Heart left ventricle (tissue), 16 donors: Measurements from ENCODE around the gene DDX51. TPM values are rescaled to one million over a fixed set of nuclear protein-coding genes. Genes with fewer than 3 reads are reported as not detected.
A peak's percentile ranks its signal among the peaks of the same experiment; 100 is the strongest.

ENCODE experiments used
- ATAC-seq, 4 donors: fragments of 200-7000 bp; cut with Tn5 transposase; one replicate each; pipeline ENCODE4 v1.9.1; 2020 to 2022; ENCODE audit warnings: moderate library complexity in 4 of 4, mild to moderate bottlenecking in 3 of 4, moderate number of reproducible peaks in 1 of 4
- DNase-seq, 5 donors: peaks; one replicate each; pipeline ENCODE4 v3.0.0-alpha.2; 2020
- H3K27ac ChIP-seq, 12 donors: fragments of 200-600 bp; sonication (generic) in 4 of 12; one replicate each; pipeline versions ENCODE4 v1.5.0 to v1.8.0; 2016 to 2022; ENCODE audit warnings: mild to moderate bottlenecking in 2 of 12
- H3K27me3 ChIP-seq, 9 donors: fragments of 200-600 bp; sonication (generic) in 2 of 9; one replicate each; pipeline versions ENCODE4 v1.5.1 to v1.8.0; 2016 to 2022; ENCODE audit warnings: mild to moderate bottlenecking in 3 of 9
- H3K36me3 ChIP-seq, 9 donors: fragments of 200-600 bp; sonication (generic) in 2 of 9; one replicate each; pipeline versions ENCODE4 v1.5.0 to v1.8.0; 2018 to 2022; ENCODE audit warnings: mild to moderate bottlenecking in 2 of 9
- H3K4me1 ChIP-seq, 12 donors: fragments of 200-600 bp; sonication (generic) in 4 of 12; one replicate each; pipeline versions ENCODE4 v1.5.0 to v1.8.0; 2016 to 2022; ENCODE audit warnings: mild to moderate bottlenecking in 3 of 12
- H3K4me3 ChIP-seq, 12 donors: fragments of 200-600 bp; sonication (generic) in 4 of 12; one replicate each; pipeline versions ENCODE4 v1.5.0 to v1.8.0; 2017 to 2022; ENCODE audit warnings: mild to moderate bottlenecking in 9 of 12, moderate library complexity in 4 of 12
- H3K9me3 ChIP-seq, 12 donors: fragments of 200-600 bp; sonication (generic) in 4 of 12; one replicate each; pipeline versions ENCODE4 v1.5.0 to v1.8.0; 2016 to 2022; ENCODE audit warnings: mild to moderate bottlenecking in 1 of 12
- POLR2A ChIP-seq, 2 donors: fragments of 450-650 bp; IDR thresholded peaks; one replicate each; pipeline ENCODE4 v1.6.1; 2017; ENCODE audit warnings: antibody characterized with exemption in 2 of 2, mild to moderate bottlenecking in 2 of 2, moderate library complexity in 2 of 2
- WGBS, 4 donors: extraction: QIAGEN DNeasy Blood & Tissue Kit in 2 of 4; methylation state at CpG; one replicate each; pipeline versions ENCODE4 v1.1.5 to v1.1.7; 2013 to 2018; 5-methylcytosine and 5-hydroxymethylcytosine counted together
- intact Hi-C, 10 donors: fragments of 100-400 bp; cut with DNase I; formaldehyde crosslinking; loops; one replicate each; pipeline versions ENCODE4 v1.11.1 to v1.14.2; 2022
- polyA plus RNA-seq, 2 donors: library from polyadenylated mRNA; stranded (reverse); fragments of 200-250 nt; gene quantifications; one replicate each; pipeline ENCODE4 v1.2.3, GENCODE V29; 2013
- total RNA-seq, 9 donors: library from RNA; depleted of rRNA in 2 of 9; stranded (reverse); fragments of >200 nt in 2 of 9; fragmentation: NEBNext Ultra II Directional in 3 of 9; extraction: Animal tissue kit (Norgen Biotek cat#: 25700) in 3 of 9; gene quantifications; one replicate each; pipeline versions ENCODE4 v1.1.0 to v1.2.4, GENCODE V29; 2016 to 2023
- TF ChIP-seq, protein P1 (sequence below), 12 donors: fragments of 200-600 bp; sonication (generic) in 4 of 12; IDR thresholded peaks; one replicate each; pipeline versions ENCODE4 v1.5.0 to v1.8.0; 2018 to 2022; ENCODE audit warnings: antibody characterized with exemption in 12 of 12, mild to moderate bottlenecking in 5 of 12
- donor health status: ischemic (EF 13 %, LVEDD 7.1; RV severe dilation, severe dysfunction).
- donor health status: healthy with polysubstance abuse.
- donor health status: DM: no; HTN: yes; CAD: no.
- donor health status: DM: no; HTN: no; CAD: no.
- donor health status: ischemic (EF 25% LVEDD 6.9; RV normal size, moderate dysfunction).
- donor health status: ischemic (EF 25% LVEDD 5.7; RV mildly dilated, moderate dysfunction).
- donor health status: healthy.
- donor health status: DM: yes; HTN: yes; CAD: no.
- donor health status: ischemic (EF 35%, LVEDD 5.7; RV mildly dilated, moderate dysfunction).
- donor health status: nonischemic (EF 11% LVEDD 7.7; RV severe dilation, severe dysfunction).
- donor health status: DM: yes; HTN: yes; CAD: no.
- donor health status: PGD.
- donor health status: ischemic (EF 29% LVEDD 5.4; RV normal size, mild dysfunction).
- donor health status: nonischemic (EF 23%, LVEDD 6.1; RV moderate dilation, normal function).

The DDX51 gene
- total and polyA plus RNA-seq, 11 donors = 4.1 to 14.7 (median 8.6) TPM

DNA sequence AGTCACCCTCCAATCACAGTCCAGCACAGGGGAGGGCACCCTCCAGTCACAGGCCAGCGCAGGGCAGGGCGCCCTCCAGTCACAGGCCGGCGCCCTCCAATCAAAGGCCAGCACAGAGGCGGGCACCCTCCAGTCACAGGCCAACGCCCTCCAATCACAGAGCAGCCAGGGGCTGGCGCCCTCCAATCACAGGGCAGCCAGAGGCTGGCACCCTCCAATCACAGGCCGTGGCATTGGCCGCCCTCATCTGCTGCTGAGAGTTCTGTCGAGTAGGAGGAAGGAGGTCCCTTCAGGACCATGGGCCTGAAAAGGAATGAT, 26.6 kb downstream of the DDX51 start:
- TF ChIP-seq, protein P1, sequence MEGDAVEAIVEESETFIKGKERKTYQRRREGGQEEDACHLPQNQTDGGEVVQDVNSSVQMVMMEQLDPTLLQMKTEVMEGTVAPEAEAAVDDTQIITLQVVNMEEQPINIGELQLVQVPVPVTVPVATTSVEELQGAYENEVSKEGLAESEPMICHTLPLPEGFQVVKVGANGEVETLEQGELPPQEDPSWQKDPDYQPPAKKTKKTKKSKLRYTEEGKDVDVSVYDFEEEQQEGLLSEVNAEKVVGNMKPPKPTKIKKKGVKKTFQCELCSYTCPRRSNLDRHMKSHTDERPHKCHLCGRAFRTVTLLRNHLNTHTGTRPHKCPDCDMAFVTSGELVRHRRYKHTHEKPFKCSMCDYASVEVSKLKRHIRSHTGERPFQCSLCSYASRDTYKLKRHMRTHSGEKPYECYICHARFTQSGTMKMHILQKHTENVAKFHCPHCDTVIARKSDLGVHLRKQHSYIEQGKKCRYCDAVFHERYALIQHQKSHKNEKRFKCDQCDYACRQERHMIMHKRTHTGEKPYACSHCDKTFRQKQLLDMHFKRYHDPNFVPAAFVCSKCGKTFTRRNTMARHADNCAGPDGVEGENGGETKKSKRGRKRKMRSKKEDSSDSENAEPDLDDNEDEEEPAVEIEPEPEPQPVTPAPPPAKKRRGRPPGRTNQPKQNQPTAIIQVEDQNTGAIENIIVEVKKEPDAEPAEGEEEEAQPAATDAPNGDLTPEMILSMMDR (IDR thresholded peaks at IDR 0.05) = no peak
- no peak for TF ChIP-seq POLR2A (IDR thresholded peaks at IDR 0.05)
- H3K4me1 ChIP-seq = no peaks in the 10 kb centered on the region
- H3K36me3 ChIP-seq = peaks cover 0 to 80% (median 66%) of the 10 kb centered on the region in 9 donors
- intact Hi-C loops = no loop called here
- WGBS, 4 donors = 93 to 98% (median 96%) methylated on average over 7 to 10 of the region's 10 CpGs
- DNase-seq (no peak), ATAC-seq (peak in 2 of 4 donors; percentile 9 to 24)
- H3K9me3 ChIP-seq = no peaks in the 10 kb centered on the region
- no peaks in the 10 kb centered on the region for H3K27me3 ChIP-seq
- no peak overlapping the region for H3K4me3 ChIP-seq
- H3K27ac ChIP-seq = no peak overlapping the region

GRCh38 chr12:132116709-132117557, 27.2 kb downstream of the DDX51 start:
- no peaks in the 10 kb centered on the region for H3K4me1 ChIP-seq
- TF ChIP-seq, protein P1 (IDR thresholded peaks at IDR 0.05) = no peak
- no peak for TF ChIP-seq POLR2A (IDR thresholded peaks at IDR 0.05)
- 97 to 99% (median 97%) methylated on average over 54 to 58 of the region's 58 CpGs for WGBS, 4 donors
- no peak overlapping the region for H3K27ac ChIP-seq
- H3K4me3 ChIP-seq = no peak overlapping the region
- peak in 1 of 4 donors; percentile 41 for ATAC-seq
- intact Hi-C loops = no loop called here
- no peak for DNase-seq
- peaks cover 0 to 80% (median 66%) of the 10 kb centered on the region in 9 donors for H3K36me3 ChIP-seq
- H3K9me3 ChIP-seq = no peaks in the 10 kb centered on the region
- no peaks in the 10 kb centered on the region for H3K27me3 ChIP-seq

DNA sequence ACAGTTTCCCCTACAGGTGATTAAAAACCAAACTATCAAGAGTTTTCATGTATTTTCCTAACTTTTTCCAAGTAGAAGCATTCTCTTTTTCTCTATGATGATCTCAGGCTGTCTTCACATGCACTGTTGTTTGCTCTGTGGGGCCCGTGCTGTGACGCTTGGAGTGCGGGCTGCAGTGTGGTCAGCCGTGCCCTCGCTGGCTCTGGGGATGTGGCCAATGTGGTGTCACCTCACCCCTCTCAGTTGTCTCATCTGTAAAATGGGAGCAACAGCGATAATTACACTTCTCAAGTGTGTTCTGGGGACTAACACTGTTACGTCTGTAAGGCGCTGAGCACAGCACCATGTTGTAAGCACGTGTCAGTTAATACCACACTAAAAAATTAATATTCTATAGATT, 28.6 kb downstream of the DDX51 start:
- TF ChIP-seq, protein P1 (IDR thresholded peaks at IDR 0.05) = no peak
- no peak for TF ChIP-seq POLR2A (IDR thresholded peaks at IDR 0.05)
- WGBS, 4 donors = 93 to 98% (median 98%) methylated on average over 9 of the region's 9 CpGs

DNA sequence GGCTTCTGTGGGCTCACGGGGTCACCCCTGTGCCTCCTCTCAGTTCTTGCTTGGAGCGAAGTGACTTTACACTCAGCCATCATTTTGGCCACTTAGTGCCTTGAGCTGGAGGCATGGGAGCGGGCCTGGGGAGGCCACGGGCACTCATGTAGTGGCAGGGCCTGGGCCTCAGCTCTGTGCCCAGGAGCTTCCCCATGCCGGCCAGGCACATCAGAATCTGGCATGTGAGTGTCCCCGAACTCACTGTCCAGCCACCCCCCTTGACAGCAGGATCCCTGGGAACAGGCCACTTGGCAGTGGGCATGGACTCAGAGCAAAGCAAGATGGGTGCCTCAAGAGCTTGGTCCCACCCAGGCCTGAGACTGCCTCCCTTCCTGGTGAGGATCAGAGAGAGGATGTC, 29.5 kb downstream of the DDX51 start:
- DNase-seq = no peak
- TF ChIP-seq, protein P1 (IDR thresholded peaks at IDR 0.05) = no peak
- no peak for TF ChIP-seq POLR2A (IDR thresholded peaks at IDR 0.05)
- WGBS, 4 donors = 89 to 97% (median 96%) methylated on average over 6 of the region's 6 CpGs
- Histone ChIP-seq H3K27ac (no peak overlapping the region), H3K4me3 (no peak overlapping the region), H3K27me3 (no peaks in the 10 kb centered on the region), H3K4me1 (no peaks in the 10 kb centered on the region), H3K36me3 (peaks cover 0 to 87% (median 69%) of the 10 kb centered on the region in 9 donors), H3K9me3 (no peaks in the 10 kb centered on the region)
- intact Hi-C loops = no loop called here
- no peak for ATAC-seq

More for the DNA sequence above, 28.6 kb downstream of the DDX51 start:
- intact Hi-C loops = no loop called here
- ATAC-seq (no peak), DNase-seq (no peak)
- no peaks in the 10 kb centered on the region for H3K9me3 ChIP-seq
- peaks cover 0 to 79% (median 66%) of the 10 kb centered on the region in 9 donors for H3K36me3 ChIP-seq
- no peak overlapping the region for H3K27ac ChIP-seq
- H3K4me1 ChIP-seq = no peaks in the 10 kb centered on the region
- no peak overlapping the region for H3K4me3 ChIP-seq
- no peaks in the 10 kb centered on the region for H3K27me3 ChIP-seq
